A673 (cell line): ENCODE results near the gene GSTP1. TPM values are rescaled to one million over a fixed set of nuclear protein-coding genes. Genes with fewer than 3 reads are reported as not detected.

ENCODE experiments used
- BruUV-seq: library from RNA; stranded (reverse); fragments of 400-500 nt; replicated peaks from 2 replicates; lab custom pipeline; 2021; lab: Mats Ljungman, UMichigan
- CTCF ChIA-PET: fragments of 300-600 bp; sonication (Branson Sonifier 250); formaldehyde crosslinking; loops from one replicate; lab custom pipeline; 2022; ENCODE audit warnings: antibody characterized with exemption; lab: Charles Lee
- POLR2A ChIA-PET: fragments of 300-600 bp; sonication (Branson Sonifier 250); formaldehyde crosslinking; loops from one replicate; lab custom pipeline; 2022; ENCODE audit warnings: antibody characterized with exemption; ENCODE audit not compliant: low non-redundant PET; lab: Charles Lee
- DNase-seq: peaks from one replicate; pipeline ENCODE4 v3.0.0-alpha.2; 2015; ENCODE audit warnings: low spot score
- H3K27ac ChIP-seq: fragments of 200-600 bp; sonication (generic); 2 replicates; pipeline ENCODE4 v1.5.1; 2016; ENCODE audit warnings: mixed run types, low read depth, mild to moderate bottlenecking, mixed read lengths, antibody characterized with exemption, low read length; ENCODE audit not compliant: poor library complexity, severe bottlenecking
- H3K27me3 ChIP-seq: fragments of 200-600 bp; sonication (generic); replicated peaks from 2 replicates; pipeline ENCODE4 v1.6.1; 2017; ENCODE audit warnings: mixed run types, low read depth, mild to moderate bottlenecking, mixed read lengths, antibody characterized with exemption, low read length; ENCODE audit not compliant: insufficient read depth, poor library complexity
- H3K36me3 ChIP-seq: fragments of 200-600 bp; sonication (generic); 2 replicates; pipeline ENCODE4 v1.6.1; 2016; ENCODE audit warnings: mixed run types, mild to moderate bottlenecking, mixed read lengths, antibody characterized with exemption, low read length; ENCODE audit not compliant: insufficient read depth, poor library complexity, severe bottlenecking
- H3K4me1 ChIP-seq: fragments of 200-600 bp; sonication (generic); 2 replicates; pipeline ENCODE4 v1.6.1; 2017; ENCODE audit warnings: mixed run types, mild to moderate bottlenecking, mixed read lengths, antibody characterized with exemption, low read length; ENCODE audit not compliant: insufficient read depth, poor library complexity, severe bottlenecking
- H3K4me3 ChIP-seq: fragments of 200-600 bp; sonication (generic); 2 replicates; pipeline ENCODE4 v1.5.1; 2016; ENCODE audit warnings: low read depth, mixed run types, mild to moderate bottlenecking, mixed read lengths, low read length; ENCODE audit not compliant: poor library complexity, severe bottlenecking
- H3K9me3 ChIP-seq: fragments of 200-600 bp; sonication (generic); 2 replicates; pipeline ENCODE4 v1.6.1; 2016; ENCODE audit warnings: mixed run types, low read depth, mild to moderate bottlenecking, mixed read lengths, antibody characterized with exemption, low read length; ENCODE audit not compliant: poor library complexity, severe bottlenecking
- EZH2 ChIP-seq: fragments of 200-600 bp; sonication (generic); IDR thresholded peaks from 2 replicates; pipeline ENCODE4 v1.6.1; 2017; ENCODE audit warnings: borderline replicate concordance, low read depth, mild to moderate bottlenecking, mixed read lengths, antibody characterized with exemption, low read length; ENCODE audit not compliant: poor library complexity, severe bottlenecking
- intact Hi-C: fragments of 100-400 bp; cut with micrococcal nuclease; formaldehyde crosslinking; loops from one replicate; pipeline ENCODE4 v1.10.0; 2022; ENCODE audit not compliant: unreplicated experiment
- total RNA-seq: library from RNA; stranded (reverse); gene quantifications from 2 replicates; pipeline ENCODE4 v1.2.3, GENCODE V29; 2021
- TF ChIP-seq, protein P1 (sequence below): fragments of 300-800, 200-600 bp; sonication (generic); conservative IDR thresholded peaks from 2 replicates; pipeline ENCODE4 v1.5.1; 2017; ENCODE audit warnings: low read depth, mild to moderate bottlenecking, antibody characterized with exemption, low read length, moderate library complexity, mixed read lengths

Gene GSTP1
- total RNA-seq, 1 experiment from 2014 or later, result 1,211 TPM

DNA sequence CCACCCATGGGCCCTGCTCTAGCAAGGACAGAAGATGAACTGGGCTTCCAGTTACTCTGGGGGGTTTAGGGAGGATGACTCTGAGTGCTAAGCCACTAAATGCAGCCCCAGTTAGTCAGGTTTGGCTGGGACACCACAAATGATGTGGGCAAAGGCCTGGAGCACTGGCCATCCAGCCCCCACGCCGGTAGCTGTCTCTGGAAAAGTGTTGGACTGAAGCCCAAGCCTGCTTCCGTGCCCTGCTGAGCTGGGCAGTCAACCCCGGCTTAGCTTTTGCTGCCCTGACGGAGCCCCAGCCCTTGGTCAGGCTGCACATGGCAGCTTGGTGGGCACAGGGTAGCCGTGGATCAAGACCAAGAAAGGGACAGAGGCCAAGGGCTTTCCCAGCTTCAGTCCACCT lies 5.7 kb upstream of the GSTP1 start:
- Histone ChIP-seq H3K4me1 (peaks cover 17% of the 10 kb centered on the region), H3K36me3 (no peaks in the 10 kb centered on the region), H3K27ac (no peak overlapping the region), H3K9me3 (no peaks in the 10 kb centered on the region), H3K4me3 (no peak overlapping the region), H3K27me3 (no peaks in the 10 kb centered on the region)
- ChIA-PET POLR2A (no interaction called here), CTCF (no interaction called here)
- DNase-seq, result no peak
- TF ChIP-seq EZH2, result no peak
- TF ChIP-seq, protein P1, sequence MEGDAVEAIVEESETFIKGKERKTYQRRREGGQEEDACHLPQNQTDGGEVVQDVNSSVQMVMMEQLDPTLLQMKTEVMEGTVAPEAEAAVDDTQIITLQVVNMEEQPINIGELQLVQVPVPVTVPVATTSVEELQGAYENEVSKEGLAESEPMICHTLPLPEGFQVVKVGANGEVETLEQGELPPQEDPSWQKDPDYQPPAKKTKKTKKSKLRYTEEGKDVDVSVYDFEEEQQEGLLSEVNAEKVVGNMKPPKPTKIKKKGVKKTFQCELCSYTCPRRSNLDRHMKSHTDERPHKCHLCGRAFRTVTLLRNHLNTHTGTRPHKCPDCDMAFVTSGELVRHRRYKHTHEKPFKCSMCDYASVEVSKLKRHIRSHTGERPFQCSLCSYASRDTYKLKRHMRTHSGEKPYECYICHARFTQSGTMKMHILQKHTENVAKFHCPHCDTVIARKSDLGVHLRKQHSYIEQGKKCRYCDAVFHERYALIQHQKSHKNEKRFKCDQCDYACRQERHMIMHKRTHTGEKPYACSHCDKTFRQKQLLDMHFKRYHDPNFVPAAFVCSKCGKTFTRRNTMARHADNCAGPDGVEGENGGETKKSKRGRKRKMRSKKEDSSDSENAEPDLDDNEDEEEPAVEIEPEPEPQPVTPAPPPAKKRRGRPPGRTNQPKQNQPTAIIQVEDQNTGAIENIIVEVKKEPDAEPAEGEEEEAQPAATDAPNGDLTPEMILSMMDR, result no peak
- no TSS peak for BruUV-seq
- intact Hi-C loops, result no loop called here

DNA sequence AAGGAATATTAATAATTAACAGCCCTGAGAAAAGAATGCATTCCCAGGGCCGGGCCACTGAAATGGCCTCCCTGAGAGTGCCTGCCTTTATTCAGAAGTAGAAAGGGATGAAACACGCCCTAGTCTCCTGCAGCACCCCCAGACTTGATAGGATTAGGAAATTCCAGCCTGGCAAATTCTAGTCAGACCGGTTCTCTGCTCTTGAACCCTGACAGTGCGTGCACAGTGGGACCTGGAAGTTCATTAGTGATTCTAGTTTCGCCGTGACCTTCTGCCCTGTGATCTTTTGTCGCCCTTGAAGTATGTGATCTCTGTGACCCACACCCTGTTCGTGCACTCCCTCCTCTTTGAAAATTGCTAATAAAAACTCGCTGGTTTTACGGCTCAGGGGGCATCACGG lies 2.1 kb upstream of the GSTP1 start:
- CTCF ChIA-PET, result no interaction called here
- POLR2A ChIA-PET, result no interaction called here
- no peak for DNase-seq
- H3K27me3 ChIP-seq, result no peaks in the 10 kb centered on the region
- TF ChIP-seq, protein P1, result no peak
- no peak for TF ChIP-seq EZH2
- no peak overlapping the region for H3K4me3 ChIP-seq
- H3K4me1 ChIP-seq, result peaks cover 30% of the 10 kb centered on the region
- H3K27ac ChIP-seq, result no peak overlapping the region
- peaks cover 18% of the 10 kb centered on the region for H3K36me3 ChIP-seq
- intact Hi-C loops, result no loop called here
- H3K9me3 ChIP-seq, result no peaks in the 10 kb centered on the region
- BruUV-seq, result no TSS peak

DNA sequence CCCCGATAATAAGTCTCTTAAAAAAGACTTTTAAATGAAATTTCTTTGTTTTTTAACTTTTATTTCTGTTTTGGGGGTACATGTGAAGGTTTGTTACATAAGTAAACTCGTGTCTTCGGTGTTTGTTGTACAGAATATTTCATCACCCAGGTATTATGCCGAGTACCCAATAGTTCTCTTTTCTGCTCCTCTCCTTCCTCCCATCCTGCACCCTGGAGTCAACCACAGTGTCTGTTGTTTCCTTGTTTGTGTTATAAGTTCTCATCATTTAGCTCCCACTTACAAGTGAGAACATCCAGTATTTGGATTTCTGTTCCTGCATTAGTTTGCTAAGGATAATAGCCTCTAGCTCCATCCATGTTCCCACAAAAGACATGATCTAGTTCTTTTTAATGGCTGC lies 1.6 kb upstream of the GSTP1 start:
- intact Hi-C loops, result no loop called here
- no peak overlapping the region for H3K4me3 ChIP-seq
- no peak for TF ChIP-seq EZH2
- TF ChIP-seq, protein P1, result no peak
- H3K9me3 ChIP-seq, result no peaks in the 10 kb centered on the region
- no peak overlapping the region for H3K27ac ChIP-seq
- H3K4me1 ChIP-seq, result peaks cover 30% of the 10 kb centered on the region
- DNase-seq, result no peak
- H3K27me3 ChIP-seq, result no peaks in the 10 kb centered on the region
- BruUV-seq, result no TSS peak
- peaks cover 23% of the 10 kb centered on the region for H3K36me3 ChIP-seq
- ChIA-PET POLR2A (no interaction called here), CTCF (interaction anchor here (0.6 kb wide), 1 partner anchor 224 kb away, joined by 5 read pairs; no protein-coding TSS in a partner anchor)
